Epithelial cell of esophagus (primary cell): ENCODE data around the gene SNAP25.

Experiments used
- DNase-seq: peaks from one replicate; pipeline ENCODE4 v3.0.0; 2010; ENCODE audit warnings: low read depth
- H3K4me3 ChIP-seq: 2 replicates; pipeline ENCODE4 v1.5.1; 2011; ENCODE audit warnings: mild to moderate bottlenecking, low read length, control low read depth
- CTCF ChIP-seq: IDR thresholded peaks from 2 replicates; pipeline ENCODE4 v1.5.1; 2011; ENCODE audit warnings: low read depth, mild to moderate bottlenecking, low read length, control low read depth, inconsistent platforms; ENCODE audit not compliant: insufficient read depth; ENCODE audit errors: missing control alignments

SNAP25 gene

GRCh38 chr20:10177326-10177725, 41.3 kb upstream of the SNAP25 start:
- DNase-seq = no peak
- no peak overlapping the region for H3K4me3 ChIP-seq
- TF ChIP-seq CTCF = no peak

GRCh38 chr20:10178091-10178490, 40.5 kb upstream of the SNAP25 start:
- no peak for DNase-seq
- TF ChIP-seq CTCF = no peak
- H3K4me3 ChIP-seq = no peak overlapping the region

- TF ChIP-seq CTCF = no peak
- DNase-seq = peak; percentile 43
- H3K4me3 ChIP-seq = no peak overlapping the region
These were observed 39.8 kb upstream of the SNAP25 start for GRCh38 chr20:10178727-10179313.

GRCh38 chr20:10179574-10180298, 38.9 kb upstream of the SNAP25 start:
- peak; percentile 14 for TF ChIP-seq CTCF
- DNase-seq = peak; percentile 6
- H3K4me3 ChIP-seq = no peak overlapping the region

- no peak for DNase-seq
- H3K4me3 ChIP-seq = no peak overlapping the region
- TF ChIP-seq CTCF = no peak
These were observed 37.9 kb upstream of the SNAP25 start for GRCh38 chr20:10180651-10181235.

- DNase-seq = peak; percentile 88
- TF ChIP-seq CTCF = no peak
- H3K4me3 ChIP-seq = no peak overlapping the region
These were observed 32.7 kb upstream of the SNAP25 start for GRCh38 chr20:10185741-10186558.
